NB4 (cell line): ENCODE data around the gene AP3B1.

Experiments
- MYC ChIP-seq: IDR thresholded peaks from 2 replicates; pipeline ENCODE4 v1.6.1; 2011; ENCODE audit warnings: low read depth, low read length
- POLR2A ChIP-seq: IDR thresholded peaks from 2 replicates; pipeline ENCODE4 v1.6.1; 2011; ENCODE audit warnings: mild to moderate bottlenecking; ENCODE audit not compliant: insufficient read length; ENCODE audit errors: extremely low read depth
- TF ChIP-seq, protein P1 (sequence below): IDR thresholded peaks from one replicate; pipeline ENCODE4 v1.5.1; 2012; ENCODE audit warnings: low read depth, low read length
- TF ChIP-seq, protein P2 (sequence below): IDR thresholded peaks from 2 replicates; pipeline ENCODE4 v1.6.1; 2011; ENCODE audit warnings: low read depth, low read length

DNA sequence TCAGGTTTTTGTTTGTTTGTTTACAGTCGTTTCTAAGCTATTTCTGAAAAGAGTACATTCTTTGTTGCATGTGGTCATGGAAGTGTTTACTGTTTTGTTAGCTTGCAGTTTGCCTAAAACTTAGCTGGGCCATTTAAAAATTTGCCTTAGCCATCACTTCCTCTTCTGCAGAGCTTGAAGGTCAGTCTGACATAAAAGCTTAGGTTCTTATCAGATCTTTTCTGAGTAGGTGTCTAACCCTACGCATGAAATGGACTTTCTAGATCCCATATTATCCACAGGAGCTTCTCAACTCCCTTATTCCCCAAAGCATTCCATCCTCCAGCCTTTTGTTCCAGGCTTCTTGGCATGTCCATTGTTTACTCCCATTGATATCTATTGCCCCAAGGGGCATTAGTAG lies 90.3 kb downstream of the AP3B1 start:
- TF ChIP-seq, protein P1, sequence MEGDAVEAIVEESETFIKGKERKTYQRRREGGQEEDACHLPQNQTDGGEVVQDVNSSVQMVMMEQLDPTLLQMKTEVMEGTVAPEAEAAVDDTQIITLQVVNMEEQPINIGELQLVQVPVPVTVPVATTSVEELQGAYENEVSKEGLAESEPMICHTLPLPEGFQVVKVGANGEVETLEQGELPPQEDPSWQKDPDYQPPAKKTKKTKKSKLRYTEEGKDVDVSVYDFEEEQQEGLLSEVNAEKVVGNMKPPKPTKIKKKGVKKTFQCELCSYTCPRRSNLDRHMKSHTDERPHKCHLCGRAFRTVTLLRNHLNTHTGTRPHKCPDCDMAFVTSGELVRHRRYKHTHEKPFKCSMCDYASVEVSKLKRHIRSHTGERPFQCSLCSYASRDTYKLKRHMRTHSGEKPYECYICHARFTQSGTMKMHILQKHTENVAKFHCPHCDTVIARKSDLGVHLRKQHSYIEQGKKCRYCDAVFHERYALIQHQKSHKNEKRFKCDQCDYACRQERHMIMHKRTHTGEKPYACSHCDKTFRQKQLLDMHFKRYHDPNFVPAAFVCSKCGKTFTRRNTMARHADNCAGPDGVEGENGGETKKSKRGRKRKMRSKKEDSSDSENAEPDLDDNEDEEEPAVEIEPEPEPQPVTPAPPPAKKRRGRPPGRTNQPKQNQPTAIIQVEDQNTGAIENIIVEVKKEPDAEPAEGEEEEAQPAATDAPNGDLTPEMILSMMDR, result no peak
- no peak for TF ChIP-seq POLR2A
- TF ChIP-seq, protein P2, sequence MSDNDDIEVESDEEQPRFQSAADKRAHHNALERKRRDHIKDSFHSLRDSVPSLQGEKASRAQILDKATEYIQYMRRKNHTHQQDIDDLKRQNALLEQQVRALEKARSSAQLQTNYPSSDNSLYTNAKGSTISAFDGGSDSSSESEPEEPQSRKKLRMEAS, result no peak
- TF ChIP-seq MYC, result no peak
